ENCODE results near the gene CPLX1.

Gene CPLX1

DNA sequence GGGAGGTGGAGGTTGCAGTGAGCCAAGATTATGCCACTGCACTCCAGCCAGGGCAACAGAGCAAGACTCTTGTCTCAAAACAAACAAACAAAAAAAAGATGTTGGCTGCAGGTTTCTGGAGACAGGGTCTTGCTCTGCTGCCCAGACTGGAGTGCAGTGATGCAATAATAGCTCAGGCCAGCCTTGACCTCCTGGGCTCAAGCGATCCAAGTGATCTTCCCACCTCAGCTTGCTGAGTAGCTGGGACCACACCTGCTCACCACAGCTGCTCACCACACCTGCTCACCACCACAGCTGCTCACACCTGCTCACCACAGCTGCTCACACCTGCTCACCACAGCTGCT lies 29.9 kb upstream of the CPLX1 start:
- no peak overlapping the region for H3K9ac ChIP-seq
- no peak overlapping the region for H2AFZ ChIP-seq (ENCODE audit: low read depth)
- no peak overlapping the region for H3K4me3 ChIP-seq (IDR thresholded peaks at IDR 0.05; ENCODE audit: insufficient read depth, low read depth, low read length)
- H3K27ac ChIP-seq = no peak overlapping the region
- no peak overlapping the region for H3K4me2 ChIP-seq
- H4K20me1 ChIP-seq (ENCODE audit: insufficient read depth) = no peaks in the 10 kb centered on the region
- H3K36me3 ChIP-seq (ENCODE audit: insufficient read depth) = no peaks in the 10 kb centered on the region
- TF ChIP-seq, protein P1, sequence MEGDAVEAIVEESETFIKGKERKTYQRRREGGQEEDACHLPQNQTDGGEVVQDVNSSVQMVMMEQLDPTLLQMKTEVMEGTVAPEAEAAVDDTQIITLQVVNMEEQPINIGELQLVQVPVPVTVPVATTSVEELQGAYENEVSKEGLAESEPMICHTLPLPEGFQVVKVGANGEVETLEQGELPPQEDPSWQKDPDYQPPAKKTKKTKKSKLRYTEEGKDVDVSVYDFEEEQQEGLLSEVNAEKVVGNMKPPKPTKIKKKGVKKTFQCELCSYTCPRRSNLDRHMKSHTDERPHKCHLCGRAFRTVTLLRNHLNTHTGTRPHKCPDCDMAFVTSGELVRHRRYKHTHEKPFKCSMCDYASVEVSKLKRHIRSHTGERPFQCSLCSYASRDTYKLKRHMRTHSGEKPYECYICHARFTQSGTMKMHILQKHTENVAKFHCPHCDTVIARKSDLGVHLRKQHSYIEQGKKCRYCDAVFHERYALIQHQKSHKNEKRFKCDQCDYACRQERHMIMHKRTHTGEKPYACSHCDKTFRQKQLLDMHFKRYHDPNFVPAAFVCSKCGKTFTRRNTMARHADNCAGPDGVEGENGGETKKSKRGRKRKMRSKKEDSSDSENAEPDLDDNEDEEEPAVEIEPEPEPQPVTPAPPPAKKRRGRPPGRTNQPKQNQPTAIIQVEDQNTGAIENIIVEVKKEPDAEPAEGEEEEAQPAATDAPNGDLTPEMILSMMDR (conservative IDR thresholded peaks at IDR 0.05; ENCODE audit: low read depth, low read length) = no peak
- H3K4me1 ChIP-seq (ENCODE audit: low read depth, poor library complexity, severe bottlenecking) = no peaks in the 10 kb centered on the region
- no peaks in the 10 kb centered on the region for H3K79me2 ChIP-seq (ENCODE audit: insufficient read depth, low read depth)
- H3K27me3 ChIP-seq (ENCODE audit: insufficient read depth, low read depth) = no peaks in the 10 kb centered on the region

DNA sequence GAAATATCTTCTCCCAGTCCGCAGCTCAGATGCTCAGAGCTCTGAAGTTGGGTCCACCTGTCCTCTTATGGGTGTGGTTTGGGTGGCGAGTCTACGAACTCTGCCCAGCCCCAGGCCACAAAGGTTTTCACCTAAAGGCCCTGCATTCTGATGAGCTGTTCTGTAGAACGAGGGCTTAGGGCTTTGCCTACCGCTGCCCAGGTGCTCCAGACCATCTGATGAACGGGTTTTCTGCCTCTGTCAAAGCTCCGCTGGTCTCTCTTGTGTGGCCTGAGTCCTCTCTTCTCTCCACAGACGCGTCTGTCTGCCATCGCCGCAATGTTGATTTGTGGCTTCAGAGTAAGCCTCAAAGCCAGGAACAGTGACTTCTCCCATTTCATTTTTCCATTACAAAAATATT lies 28.4 kb upstream of the CPLX1 start:
- Histone ChIP-seq H3K9ac (no peak overlapping the region), H3K79me2 (ENCODE audit: insufficient read depth, low read depth) (no peaks in the 10 kb centered on the region), H3K36me3 (ENCODE audit: insufficient read depth) (no peaks in the 10 kb centered on the region), H4K20me1 (ENCODE audit: insufficient read depth) (no peaks in the 10 kb centered on the region), H3K27ac (no peak overlapping the region), H2AFZ (ENCODE audit: low read depth) (no peak overlapping the region), H3K4me1 (ENCODE audit: low read depth, poor library complexity, severe bottlenecking) (no peaks in the 10 kb centered on the region), H3K4me3 (IDR thresholded peaks at IDR 0.05; ENCODE audit: insufficient read depth, low read depth, low read length) (no peak overlapping the region), H3K27me3 (ENCODE audit: insufficient read depth, low read depth) (no peaks in the 10 kb centered on the region), H3K4me2 (no peak overlapping the region)
- TF ChIP-seq, protein P1 (conservative IDR thresholded peaks at IDR 0.05; ENCODE audit: low read depth, low read length) = no peak

DNA sequence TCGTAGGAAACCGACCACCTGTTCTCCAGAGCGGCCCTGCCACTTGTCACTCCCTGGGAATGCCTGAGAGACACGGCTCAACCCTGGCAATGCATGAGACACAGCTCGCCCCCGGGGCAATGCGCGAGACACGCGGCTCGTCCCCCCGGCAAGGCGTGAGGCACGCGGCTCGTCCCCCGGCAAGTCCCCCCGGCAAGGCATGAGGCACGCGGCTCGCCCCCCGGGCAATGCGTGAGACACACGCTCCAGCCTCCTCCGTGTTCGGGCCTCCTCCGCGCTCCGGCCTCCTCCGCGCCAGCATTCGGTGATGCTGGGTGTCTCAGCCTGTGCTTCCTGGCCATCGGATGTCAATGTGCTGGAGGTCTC lies 27.5 kb upstream of the CPLX1 start:
- H3K79me2 ChIP-seq (ENCODE audit: insufficient read depth, low read depth) = no peaks in the 10 kb centered on the region
- no peaks in the 10 kb centered on the region for H4K20me1 ChIP-seq (ENCODE audit: insufficient read depth)
- H3K27me3 ChIP-seq (ENCODE audit: insufficient read depth, low read depth) = no peaks in the 10 kb centered on the region
- no peak overlapping the region for H3K4me3 ChIP-seq (IDR thresholded peaks at IDR 0.05; ENCODE audit: insufficient read depth, low read depth, low read length)
- H3K36me3 ChIP-seq (ENCODE audit: insufficient read depth) = no peaks in the 10 kb centered on the region
- H3K27ac ChIP-seq = no peak overlapping the region
- H3K4me2 ChIP-seq = no peak overlapping the region
- no peak overlapping the region for H3K9ac ChIP-seq
- no peak overlapping the region for H2AFZ ChIP-seq (ENCODE audit: low read depth)
- TF ChIP-seq, protein P1 (conservative IDR thresholded peaks at IDR 0.05; ENCODE audit: low read depth, low read length) = no peak
- H3K4me1 ChIP-seq (ENCODE audit: low read depth, poor library complexity, severe bottlenecking) = no peaks in the 10 kb centered on the region

DNA sequence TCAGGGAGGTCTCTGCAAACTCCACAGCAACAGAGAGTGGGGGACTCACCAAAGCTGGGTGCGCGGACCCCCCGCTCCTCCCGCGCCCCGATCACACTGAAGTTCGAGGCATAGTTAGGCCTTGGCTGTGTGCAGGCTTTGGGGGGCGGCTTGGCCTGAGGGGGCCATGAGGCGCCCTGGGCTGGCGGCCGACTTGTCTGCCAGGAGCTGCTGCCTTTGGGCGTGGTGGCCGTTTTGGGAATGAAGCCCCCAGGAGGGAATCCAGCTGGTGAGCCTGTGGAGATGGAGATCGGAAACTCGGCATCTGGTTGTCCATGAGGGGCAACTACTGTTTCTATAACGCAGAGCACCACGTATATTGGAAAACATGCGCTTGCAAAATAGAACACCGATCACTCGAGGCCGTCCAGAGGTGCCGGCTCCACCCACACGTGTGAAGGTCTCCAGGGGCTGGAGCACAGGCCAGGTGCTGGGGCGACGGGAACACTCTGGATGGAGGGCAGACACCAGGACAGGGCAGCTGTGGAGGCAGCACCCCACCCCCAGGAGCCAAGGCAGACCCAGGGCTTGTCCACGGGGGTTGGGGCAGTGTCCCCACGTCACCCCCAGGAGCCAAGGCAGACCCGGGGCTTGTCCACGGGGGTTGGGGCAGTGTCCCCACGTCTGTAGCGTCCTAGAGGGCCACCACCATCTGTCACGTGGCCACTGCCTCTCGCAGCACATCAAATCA lies 25.9 kb upstream of the CPLX1 start:
- Histone ChIP-seq H4K20me1 (ENCODE audit: insufficient read depth) (no peaks in the 10 kb centered on the region), H3K79me2 (ENCODE audit: insufficient read depth, low read depth) (no peaks in the 10 kb centered on the region), H2AFZ (ENCODE audit: low read depth) (no peak overlapping the region), H3K4me1 (ENCODE audit: low read depth, poor library complexity, severe bottlenecking) (no peaks in the 10 kb centered on the region), H3K27ac (no peak overlapping the region), H3K9ac (no peak overlapping the region), H3K27me3 (ENCODE audit: insufficient read depth, low read depth) (no peaks in the 10 kb centered on the region), H3K36me3 (ENCODE audit: insufficient read depth) (no peaks in the 10 kb centered on the region), H3K4me2 (no peak overlapping the region), H3K4me3 (IDR thresholded peaks at IDR 0.05; ENCODE audit: insufficient read depth, low read depth, low read length) (no peak overlapping the region)
- TF ChIP-seq, protein P1 (conservative IDR thresholded peaks at IDR 0.05; ENCODE audit: low read depth, low read length) = no peak
